Fibroblast of the aortic adventitia (primary cell): ENCODE results near the gene TRABD2B. TPM values are rescaled to one million over a fixed set of nuclear protein-coding genes. Genes with fewer than 3 reads are reported as not detected.

Source experiments
- DNase-seq: peaks from one replicate; pipeline ENCODE4 v3.0.0-alpha.2; 2010; ENCODE audit warnings: low read depth
- H3K4me3 ChIP-seq: 2 replicates; pipeline ENCODE4 v1.5.1; 2011; ENCODE audit warnings: low read depth, mild to moderate bottlenecking, control low read depth, low read length, moderate library complexity
- total RNA-seq: library from RNA; depleted of rRNA; stranded (reverse); fragments of >200 nt; gene quantifications from 2 replicates; pipeline ENCODE4 v1.2.3, GENCODE V29; 2012; ENCODE audit warnings: low replicate concordance
- TF ChIP-seq, protein P1 (sequence below): IDR thresholded peaks from 2 replicates; pipeline ENCODE4 v1.5.1; 2011; ENCODE audit warnings: mild to moderate bottlenecking, low read length, control low read depth, inconsistent platforms; ENCODE audit not compliant: insufficient read depth

The TRABD2B gene
- total RNA-seq, 1 donor: under 0.01 TPM

DNA sequence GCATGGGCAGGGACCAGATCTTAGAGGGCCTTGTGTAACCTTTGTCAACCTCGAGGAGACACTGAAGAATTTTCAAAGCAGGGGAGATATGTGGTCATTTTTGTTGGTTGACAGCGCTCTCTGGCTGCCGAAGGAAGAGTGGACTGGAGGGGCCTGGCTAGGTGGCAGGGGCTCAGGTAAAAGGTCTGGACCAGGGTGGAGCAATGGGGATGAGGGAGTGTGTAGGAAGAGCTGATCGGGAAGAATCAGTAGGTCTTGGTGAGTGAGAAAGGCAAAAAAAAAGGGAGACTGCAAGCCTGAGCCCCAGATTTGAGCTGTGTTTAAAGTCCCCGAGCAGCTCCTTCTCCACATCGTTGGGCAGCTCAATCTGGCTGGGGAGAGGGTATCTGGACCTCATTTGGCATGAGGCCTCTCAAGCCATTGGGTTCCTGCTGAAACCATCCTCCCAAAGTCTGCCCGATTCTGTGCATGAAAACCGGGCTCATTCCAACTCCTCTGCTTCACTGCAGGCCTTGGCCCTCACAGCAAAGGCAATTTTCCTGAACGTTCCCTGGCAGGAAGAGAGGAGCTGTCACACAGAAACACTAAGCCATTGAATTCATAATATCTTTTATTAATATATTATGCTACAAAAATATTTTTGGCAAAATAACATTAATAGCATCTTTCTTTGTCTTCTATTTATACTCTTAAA is 237.1 kb downstream of the TRABD2B start:
- no peak overlapping the region for H3K4me3 ChIP-seq
- no peak for DNase-seq
- TF ChIP-seq, protein P1, sequence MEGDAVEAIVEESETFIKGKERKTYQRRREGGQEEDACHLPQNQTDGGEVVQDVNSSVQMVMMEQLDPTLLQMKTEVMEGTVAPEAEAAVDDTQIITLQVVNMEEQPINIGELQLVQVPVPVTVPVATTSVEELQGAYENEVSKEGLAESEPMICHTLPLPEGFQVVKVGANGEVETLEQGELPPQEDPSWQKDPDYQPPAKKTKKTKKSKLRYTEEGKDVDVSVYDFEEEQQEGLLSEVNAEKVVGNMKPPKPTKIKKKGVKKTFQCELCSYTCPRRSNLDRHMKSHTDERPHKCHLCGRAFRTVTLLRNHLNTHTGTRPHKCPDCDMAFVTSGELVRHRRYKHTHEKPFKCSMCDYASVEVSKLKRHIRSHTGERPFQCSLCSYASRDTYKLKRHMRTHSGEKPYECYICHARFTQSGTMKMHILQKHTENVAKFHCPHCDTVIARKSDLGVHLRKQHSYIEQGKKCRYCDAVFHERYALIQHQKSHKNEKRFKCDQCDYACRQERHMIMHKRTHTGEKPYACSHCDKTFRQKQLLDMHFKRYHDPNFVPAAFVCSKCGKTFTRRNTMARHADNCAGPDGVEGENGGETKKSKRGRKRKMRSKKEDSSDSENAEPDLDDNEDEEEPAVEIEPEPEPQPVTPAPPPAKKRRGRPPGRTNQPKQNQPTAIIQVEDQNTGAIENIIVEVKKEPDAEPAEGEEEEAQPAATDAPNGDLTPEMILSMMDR: no peak

- DNase-seq: no peak
- H3K4me3 ChIP-seq: no peak overlapping the region
- TF ChIP-seq, protein P1: no peak
Measured at GRCh38 chr1:47759251-47759935, 237.8 kb downstream of the TRABD2B start.

DNA sequence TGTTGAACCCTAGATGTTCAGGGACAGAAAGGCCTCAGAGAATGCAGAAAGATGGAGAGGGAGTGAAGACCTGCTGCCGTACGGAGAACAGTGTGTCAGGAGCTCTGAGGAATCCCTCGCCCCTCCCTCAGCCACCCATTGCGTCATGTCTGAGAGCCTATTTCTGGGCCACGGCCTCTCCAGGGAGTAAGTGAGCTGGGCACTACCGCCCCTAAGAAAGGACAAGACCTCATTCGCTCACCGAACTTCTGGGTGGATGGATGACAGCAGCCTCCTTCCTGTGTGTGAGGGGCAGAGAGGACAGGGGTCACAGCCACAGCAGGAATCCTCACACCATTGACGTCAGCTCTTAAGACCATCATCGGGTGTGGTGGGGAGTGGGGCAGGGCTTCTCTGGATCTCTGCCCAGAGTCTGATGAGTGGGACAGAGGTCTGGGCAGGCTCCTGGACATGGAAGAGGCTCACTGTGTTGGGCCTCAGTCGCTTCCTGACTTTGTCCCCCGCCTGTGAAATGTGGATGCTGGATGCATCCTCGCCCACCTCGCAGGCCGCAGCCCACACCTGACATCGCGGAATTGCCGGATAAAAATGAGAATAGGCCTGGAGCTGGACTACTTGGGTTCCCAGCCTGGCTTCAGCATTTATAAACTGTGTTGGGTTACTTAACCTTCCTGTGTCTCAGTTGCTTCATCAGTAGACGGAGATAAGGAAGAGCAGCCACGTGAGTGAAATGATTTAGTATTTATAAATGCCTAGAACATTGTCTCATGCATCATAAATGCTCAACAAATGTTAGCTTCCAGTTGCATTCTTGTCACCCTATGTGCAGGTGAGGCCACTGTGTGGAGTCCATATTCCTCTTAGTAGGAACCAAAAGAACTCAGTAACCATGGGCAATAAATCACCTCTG is 238.6 kb downstream of the TRABD2B start:
- no peak overlapping the region for H3K4me3 ChIP-seq
- TF ChIP-seq, protein P1: no peak
- DNase-seq: no peak

DNA sequence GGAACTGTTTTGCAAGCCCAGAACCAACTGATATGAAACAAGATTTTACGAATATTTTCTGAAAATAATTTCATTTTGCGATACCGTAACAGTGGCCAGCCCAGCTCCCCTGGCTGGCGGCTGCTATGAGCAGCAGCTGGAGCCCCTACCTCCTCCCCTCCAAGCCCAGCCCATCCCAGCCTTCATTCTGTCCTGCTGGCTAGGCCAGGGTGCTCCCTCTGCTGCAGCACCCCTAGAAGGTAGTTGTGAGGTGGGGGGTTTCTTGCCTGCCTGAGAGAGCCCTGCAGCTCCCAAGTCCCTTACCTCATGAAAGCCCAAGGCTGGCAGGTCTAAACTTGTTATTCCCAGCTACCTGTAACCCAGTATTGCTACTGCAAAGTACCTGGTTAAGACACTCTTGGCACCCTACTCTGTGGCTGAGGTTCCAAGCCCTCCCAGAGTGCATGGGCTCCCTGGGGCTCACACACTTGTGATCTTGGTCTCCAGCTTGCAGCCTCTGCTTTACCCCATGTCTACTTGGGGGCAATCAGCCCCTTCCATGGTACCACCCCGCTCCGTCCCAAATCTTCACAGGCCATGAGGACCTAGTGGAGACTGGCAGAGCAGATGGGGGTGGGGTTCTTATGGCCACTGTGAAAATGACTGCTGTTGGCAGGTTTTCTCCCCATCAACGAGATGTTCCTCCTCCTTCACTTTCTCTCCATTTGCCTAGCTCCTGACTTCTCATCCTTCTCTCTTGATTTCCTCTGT is 239.8 kb downstream of the TRABD2B start:
- DNase-seq: no peak
- TF ChIP-seq, protein P1: no peak
- H3K4me3 ChIP-seq: no peak overlapping the region

DNA sequence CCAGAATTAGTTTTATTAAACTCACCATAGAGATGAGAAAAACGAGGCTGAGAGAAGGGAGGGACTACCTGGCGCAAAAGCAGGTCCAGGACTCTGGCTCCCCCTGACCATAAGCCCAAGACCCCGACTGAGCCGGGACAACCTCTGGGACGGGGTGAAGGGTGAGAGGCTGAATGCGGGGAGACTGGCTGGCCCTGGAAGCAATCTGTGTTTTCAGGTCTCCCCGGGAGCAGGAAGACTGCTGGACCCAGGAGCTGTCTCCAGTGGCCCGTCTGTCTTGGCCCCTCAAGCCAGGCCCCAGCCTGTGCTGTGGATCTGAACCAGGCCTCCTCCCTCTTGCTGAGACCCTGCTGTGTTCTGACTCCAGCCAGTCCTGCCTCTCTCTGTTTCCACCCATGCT is 240.8 kb downstream of the TRABD2B start:
- no peak overlapping the region for H3K4me3 ChIP-seq
- DNase-seq: no peak
- TF ChIP-seq, protein P1: no peak

DNA sequence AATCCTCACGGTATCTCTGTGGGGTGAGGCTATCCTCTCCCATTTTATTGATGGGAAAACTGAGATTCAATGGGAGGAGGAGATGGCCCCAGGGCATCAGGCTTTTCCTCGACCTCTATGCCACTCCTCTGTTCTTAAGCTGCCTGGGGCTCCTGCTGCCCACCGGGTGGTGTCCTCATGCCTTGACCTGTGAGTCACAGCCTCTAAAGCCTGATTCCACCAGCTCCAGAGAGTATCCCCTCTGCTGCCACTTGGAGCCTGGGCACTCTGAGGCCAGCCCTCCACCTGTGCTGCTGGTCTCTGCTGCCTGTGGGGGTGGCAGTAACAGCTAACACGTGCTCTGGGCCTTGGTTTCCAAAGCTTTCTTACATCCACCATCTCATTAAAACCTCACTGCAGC is 241.2 kb downstream of the TRABD2B start:
- TF ChIP-seq, protein P1: no peak
- DNase-seq: no peak
- no peak overlapping the region for H3K4me3 ChIP-seq
